HCT116 (cell line): ENCODE data around the gene LAMC3. TPM values are rescaled to one million over a fixed set of nuclear protein-coding genes. Genes with fewer than 3 reads are reported as not detected.

Experiments used
- ATAC-seq: fragments of 200-7000 bp; cut with Tn5 transposase; 2 replicates; pipeline ENCODE4 v1.9.1; 2020; ENCODE audit warnings: mild to moderate bottlenecking, moderate library complexity
- BruUV-seq: library from RNA; stranded (reverse); fragments of 400-500 nt; replicated peaks from 2 replicates; lab custom pipeline; 2021; lab: Mats Ljungman, UMichigan
- CTCF ChIA-PET: fragments of 300-600 bp; sonication (Branson Sonifier 250); formaldehyde crosslinking; loops from one replicate; lab custom pipeline; 2021; ENCODE audit warnings: antibody characterized with exemption; lab: Charles Lee
- POLR2A ChIA-PET: fragments of 300-600, 350-600 bp; sonication (Branson Sonifier 250); formaldehyde crosslinking; loops from one replicate; lab custom pipeline; 2021; ENCODE audit warnings: antibody characterized with exemption; lab: Charles Lee
- RAD21 ChIA-PET, 2 experiments: fragments of 300-600 bp; sonication (Branson Sonifier 250); formaldehyde crosslinking; loops; one replicate each; lab custom pipeline; 2023; ENCODE audit warnings: low total read pairs in 2 of 2; ENCODE audit not compliant: uncharacterized antibody in 2 of 2, unreplicated experiment in 2 of 2, low non-redundant PET in 1 of 2; lab: Charles Lee
- DNase-seq: peaks from one replicate; pipeline ENCODE4 v3.0.0-alpha.2; 2010; ENCODE audit warnings: low read depth, low spot score
- H2AFZ ChIP-seq: fragments of 200-600 bp; shearing (Covaris generic), sonication (generic); 2 replicates; pipeline ENCODE4 v1.6.1; 2017; ENCODE audit warnings: low read depth, mixed run types, mixed read lengths, antibody characterized with exemption, low read length; ENCODE audit not compliant: poor library complexity, severe bottlenecking
- H3K27ac ChIP-seq: 2 replicates; pipeline ENCODE4 v1.5.1; 2012; ENCODE audit warnings: low read depth, low read length
- H3K27me3 ChIP-seq: fragments of 200-600 bp; sonication (generic); 2 replicates; pipeline ENCODE4 v1.6.1; 2016; ENCODE audit warnings: mixed run types, low read length, mixed read lengths; ENCODE audit not compliant: insufficient read depth
- H3K36me3 ChIP-seq, 2 experiments: fragments of 200-500 bp in 1 of 2; fragments of 200-600 bp in 1 of 2; sonication (Bioruptor generic) in 1 of 2; sonication (generic) in 1 of 2; 2 replicates each; pipeline versions ENCODE4 v1.5.1 to v1.6.1; 2014 to 2016; ENCODE audit warnings: low read length in 2 of 2, inconsistent platforms in 1 of 2, mixed read lengths in 1 of 2, mixed run types in 1 of 2; ENCODE audit not compliant: insufficient read depth in 2 of 2, control insufficient read depth in 1 of 2
- H3K4me1 ChIP-seq, 2 experiments: fragments of 200-600 bp in 1 of 2; sonication (generic) in 1 of 2; 2 replicates each; pipeline versions ENCODE4 v1.5.1 to v1.6.1; 2012 to 2017; ENCODE audit warnings: low read length in 2 of 2, inconsistent platforms in 1 of 2, mild to moderate bottlenecking in 1 of 2, mixed read lengths in 1 of 2, mixed run types in 1 of 2, moderate library complexity in 1 of 2; ENCODE audit not compliant: insufficient read depth in 2 of 2, control insufficient read depth in 1 of 2
- H3K4me2 ChIP-seq: fragments of 200-600 bp; sonication (generic); 2 replicates; pipeline ENCODE4 v1.6.1; 2017; ENCODE audit warnings: mixed run types, low read length, mixed read lengths
- H3K4me3 ChIP-seq, 2 experiments: fragments of 200-600 bp in 1 of 2; sonication (generic) in 1 of 2; replicated peaks in 1 of 2; 2 replicates each; pipeline ENCODE4 v1.5.1; 2011 to 2016; ENCODE audit warnings: low read length in 2 of 2, control low read depth in 1 of 2, low read depth in 1 of 2, mild to moderate bottlenecking in 1 of 2, mixed read lengths in 1 of 2, mixed run types in 1 of 2
- H3K79me2 ChIP-seq: fragments of 200-600 bp; sonication (generic); 2 replicates; pipeline ENCODE4 v1.6.1; 2017; ENCODE audit warnings: mild to moderate bottlenecking, mixed run types, low read length, moderate library complexity, mixed read lengths; ENCODE audit not compliant: insufficient read depth
- H3K9ac ChIP-seq: fragments of 200-600 bp; sonication (generic); 2 replicates; pipeline ENCODE4 v1.6.1; 2016; ENCODE audit warnings: low read length, mixed read lengths
- H3K9me2 ChIP-seq: fragments of 200-600 bp; sonication (generic), shearing (Covaris generic); 2 replicates; pipeline ENCODE4 v1.6.1; 2017; ENCODE audit warnings: mixed run types, mild to moderate bottlenecking, moderate library complexity; ENCODE audit not compliant: insufficient read depth
- H3K9me3 ChIP-seq, 2 experiments: fragments of 200-500 bp in 1 of 2; fragments of 200-600 bp in 1 of 2; sonication (Bioruptor generic) in 1 of 2; sonication (generic) in 1 of 2; 2 replicates each; pipeline ENCODE4 v1.6.1; 2014 to 2017; ENCODE audit warnings: low read length in 2 of 2, mixed read lengths in 2 of 2, inconsistent platforms in 1 of 2, low read depth in 1 of 2, mild to moderate bottlenecking in 1 of 2, mixed run types in 1 of 2, moderate library complexity in 1 of 2; ENCODE audit not compliant: control insufficient read depth in 1 of 2, insufficient read depth in 1 of 2
- H4K20me1 ChIP-seq: fragments of 200-600 bp; sonication (generic), shearing (Covaris generic); 2 replicates; pipeline ENCODE4 v1.6.1; 2017; ENCODE audit warnings: mixed run types, mild to moderate bottlenecking, moderate library complexity; ENCODE audit not compliant: insufficient read depth
- CBX3 ChIP-seq: IDR thresholded peaks from 2 replicates; pipeline ENCODE4 v1.6.1; 2012; ENCODE audit warnings: low read depth
- EGR1 ChIP-seq: IDR thresholded peaks from 2 replicates; pipeline ENCODE4 v1.6.1; 2012; ENCODE audit warnings: low read depth
- ELF1 ChIP-seq: IDR thresholded peaks from 2 replicates; pipeline ENCODE4 v1.6.1; 2012; ENCODE audit warnings: low read depth, borderline replicate concordance
- EZH2 ChIP-seq: fragments of 200-600 bp; sonication (generic); IDR thresholded peaks from 2 replicates; pipeline ENCODE4 v1.6.1; 2017; ENCODE audit warnings: antibody characterized with exemption, mixed run types
- EZH2phosphoT487 ChIP-seq: fragments of 200-600 bp; IDR thresholded peaks from 2 replicates; pipeline ENCODE4 v1.6.1; 2018; ENCODE audit warnings: antibody characterized with exemption, borderline replicate concordance
- FOSL1 ChIP-seq: IDR thresholded peaks from 2 replicates; pipeline ENCODE4 v1.6.1; 2012; ENCODE audit warnings: low read depth
- JUND ChIP-seq: IDR thresholded peaks from 2 replicates; pipeline ENCODE4 v1.6.1; 2012
- RAD21 ChIP-seq: IDR thresholded peaks from 2 replicates; pipeline ENCODE4 v1.6.1; 2012; ENCODE audit warnings: low read depth, mild to moderate bottlenecking
- SIN3A ChIP-seq: IDR thresholded peaks from 2 replicates; pipeline ENCODE4 v1.6.1; 2012; ENCODE audit warnings: low read depth
- SRF ChIP-seq: IDR thresholded peaks from 2 replicates; pipeline ENCODE4 v1.6.1; 2012; ENCODE audit warnings: low read depth
- YY1 ChIP-seq: IDR thresholded peaks from 2 replicates; pipeline ENCODE4 v1.6.1; 2011; ENCODE audit warnings: low read length, low read depth, moderate library complexity, mild to moderate bottlenecking; ENCODE audit not compliant: insufficient replicate concordance; ENCODE audit errors: extremely low read depth
- ZFX ChIP-seq: fragments of 450-650 bp; IDR thresholded peaks from 2 replicates; pipeline ENCODE4 v1.6.1; 2017
- intact Hi-C: fragments of 100-400 bp; cut with micrococcal nuclease; formaldehyde crosslinking; loops from 2 replicates; pipeline ENCODE4 v1.10.0; 2022
- total RNA-seq: library from RNA; stranded (reverse); gene quantifications from one replicate; pipeline ENCODE4 v1.2.1, GENCODE V29; 2021; ENCODE audit not compliant: unreplicated experiment
- TF ChIP-seq, protein P1 (sequence below): IDR thresholded peaks from 2 replicates; pipeline ENCODE4 v1.6.1; 2012; ENCODE audit warnings: low read depth
- TF ChIP-seq, protein P2 (sequence below): IDR thresholded peaks from 2 replicates; pipeline ENCODE4 v1.6.1; 2012

Gene LAMC3
- total RNA-seq, 1 experiment from 2014 or later: 7.7 TPM

DNA sequence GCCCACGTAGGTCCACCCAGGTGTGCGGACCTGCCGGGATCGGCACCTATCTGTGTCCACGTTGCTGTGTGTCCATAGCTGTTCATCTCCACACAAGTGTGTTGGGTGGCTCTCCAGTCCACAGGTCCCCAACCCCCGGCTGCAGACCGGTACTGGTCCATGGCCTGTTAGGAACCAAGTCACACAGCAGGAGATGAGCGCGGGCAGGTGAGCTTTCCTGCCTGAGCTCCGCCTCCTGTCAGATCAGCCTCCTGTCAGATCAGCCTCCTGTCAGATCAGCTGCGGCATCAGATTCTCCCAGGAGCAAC is 18.9 kb downstream of the LAMC3 start:
- no peaks in the 10 kb centered on the region for H3K9me2 ChIP-seq
- no peaks in the 10 kb centered on the region for H3K36me3 ChIP-seq
- no peak overlapping the region for H3K4me3 ChIP-seq
- ChIA-PET POLR2A (no interaction called here), CTCF (no interaction called here), RAD21 (no interaction called here)
- intact Hi-C loops: no loop called here
- no peak overlapping the region for H2AFZ ChIP-seq
- no peak for TF ChIP-seq JUND
- TF ChIP-seq ZFX: no peak
- TF ChIP-seq CBX3: no peak
- TF ChIP-seq YY1: no peak
- TF ChIP-seq SRF: no peak
- TF ChIP-seq, protein P1, sequence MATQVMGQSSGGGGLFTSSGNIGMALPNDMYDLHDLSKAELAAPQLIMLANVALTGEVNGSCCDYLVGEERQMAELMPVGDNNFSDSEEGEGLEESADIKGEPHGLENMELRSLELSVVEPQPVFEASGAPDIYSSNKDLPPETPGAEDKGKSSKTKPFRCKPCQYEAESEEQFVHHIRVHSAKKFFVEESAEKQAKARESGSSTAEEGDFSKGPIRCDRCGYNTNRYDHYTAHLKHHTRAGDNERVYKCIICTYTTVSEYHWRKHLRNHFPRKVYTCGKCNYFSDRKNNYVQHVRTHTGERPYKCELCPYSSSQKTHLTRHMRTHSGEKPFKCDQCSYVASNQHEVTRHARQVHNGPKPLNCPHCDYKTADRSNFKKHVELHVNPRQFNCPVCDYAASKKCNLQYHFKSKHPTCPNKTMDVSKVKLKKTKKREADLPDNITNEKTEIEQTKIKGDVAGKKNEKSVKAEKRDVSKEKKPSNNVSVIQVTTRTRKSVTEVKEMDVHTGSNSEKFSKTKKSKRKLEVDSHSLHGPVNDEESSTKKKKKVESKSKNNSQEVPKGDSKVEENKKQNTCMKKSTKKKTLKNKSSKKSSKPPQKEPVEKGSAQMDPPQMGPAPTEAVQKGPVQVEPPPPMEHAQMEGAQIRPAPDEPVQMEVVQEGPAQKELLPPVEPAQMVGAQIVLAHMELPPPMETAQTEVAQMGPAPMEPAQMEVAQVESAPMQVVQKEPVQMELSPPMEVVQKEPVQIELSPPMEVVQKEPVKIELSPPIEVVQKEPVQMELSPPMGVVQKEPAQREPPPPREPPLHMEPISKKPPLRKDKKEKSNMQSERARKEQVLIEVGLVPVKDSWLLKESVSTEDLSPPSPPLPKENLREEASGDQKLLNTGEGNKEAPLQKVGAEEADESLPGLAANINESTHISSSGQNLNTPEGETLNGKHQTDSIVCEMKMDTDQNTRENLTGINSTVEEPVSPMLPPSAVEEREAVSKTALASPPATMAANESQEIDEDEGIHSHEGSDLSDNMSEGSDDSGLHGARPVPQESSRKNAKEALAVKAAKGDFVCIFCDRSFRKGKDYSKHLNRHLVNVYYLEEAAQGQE: no peak
- no peak for TF ChIP-seq EZH2
- no peaks in the 10 kb centered on the region for H3K9me3 ChIP-seq
- H3K27me3 ChIP-seq: no peaks in the 10 kb centered on the region
- no peak overlapping the region for H3K4me2 ChIP-seq
- H3K4me1 ChIP-seq: no peaks in the 10 kb centered on the region
- DNase-seq (no peak), ATAC-seq (no peak)
- H3K9ac ChIP-seq: no peak overlapping the region
- H3K79me2 ChIP-seq: no peaks in the 10 kb centered on the region
- no peaks in the 10 kb centered on the region for H4K20me1 ChIP-seq
- no TSS peak for BruUV-seq
- no peak overlapping the region for H3K27ac ChIP-seq

DNA sequence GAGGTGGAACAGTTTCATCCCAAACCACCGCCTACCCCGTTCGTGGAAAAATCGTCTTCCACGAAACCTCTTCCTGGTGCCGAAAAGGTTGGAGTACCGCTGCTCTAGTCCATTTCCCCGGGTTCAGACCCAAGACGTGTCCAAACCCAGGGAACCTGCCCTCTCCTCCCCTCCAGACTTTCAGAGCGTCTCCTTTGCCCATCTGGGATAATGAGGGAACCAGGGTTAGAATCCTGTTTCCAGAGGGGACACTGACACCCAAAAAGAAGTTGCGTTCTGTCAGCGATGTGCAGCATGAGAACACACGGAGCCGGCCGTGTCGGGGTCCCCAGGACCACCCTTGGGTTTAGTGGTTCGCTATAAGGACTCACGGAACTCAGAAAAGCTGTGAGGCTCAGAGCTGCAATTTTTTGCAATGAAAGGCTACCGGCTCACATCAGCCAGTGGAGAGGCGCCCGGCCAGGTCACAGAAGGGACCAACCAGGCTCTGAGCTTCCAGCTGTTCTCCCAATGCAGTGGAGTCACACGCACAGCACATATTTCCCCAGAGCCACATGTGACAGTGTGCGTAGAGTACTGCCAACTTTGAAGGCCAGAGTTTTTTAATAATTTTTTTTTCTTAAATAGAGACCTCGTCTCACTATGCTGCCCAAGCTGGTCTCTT is 19.4 kb downstream of the LAMC3 start:
- Histone ChIP-seq H3K9ac (no peak overlapping the region), H3K9me2 (no peaks in the 10 kb centered on the region), H2AFZ (no peak overlapping the region), H3K4me1 (no peaks in the 10 kb centered on the region), H3K4me2 (no peak overlapping the region), H3K4me3 (no peak overlapping the region), H3K27me3 (no peaks in the 10 kb centered on the region), H4K20me1 (no peaks in the 10 kb centered on the region), H3K27ac (no peak overlapping the region), H3K36me3 (no peaks in the 10 kb centered on the region), H3K79me2 (no peaks in the 10 kb centered on the region), H3K9me3 (no peaks in the 10 kb centered on the region)
- ATAC-seq (no peak), DNase-seq (no peak)
- POLR2A ChIA-PET: no interaction called here
- intact Hi-C loops: no loop called here
- no TSS peak for BruUV-seq
- RAD21 ChIA-PET: no interaction called here
- CTCF ChIA-PET: no interaction called here
- TF ChIP-seq EGR1: no peak
- no peak for TF ChIP-seq ZFX
- TF ChIP-seq ELF1: no peak
- TF ChIP-seq, protein P1: no peak
- TF ChIP-seq RAD21: no peak
- TF ChIP-seq SIN3A: no peak
- TF ChIP-seq, protein P2, sequence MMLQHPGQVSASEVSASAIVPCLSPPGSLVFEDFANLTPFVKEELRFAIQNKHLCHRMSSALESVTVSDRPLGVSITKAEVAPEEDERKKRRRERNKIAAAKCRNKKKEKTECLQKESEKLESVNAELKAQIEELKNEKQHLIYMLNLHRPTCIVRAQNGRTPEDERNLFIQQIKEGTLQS: no peak
- no peak for TF ChIP-seq FOSL1
- TF ChIP-seq CBX3: no peak
- no peak for TF ChIP-seq EZH2
- no peak for TF ChIP-seq EZH2phosphoT487
